A673 (cell line): Measurements from ENCODE around the gene VSIR. TPM values are rescaled to one million over a fixed set of nuclear protein-coding genes. Genes with fewer than 3 reads are reported as not detected.

ENCODE experiments used
- BruUV-seq: library from RNA; stranded (reverse); fragments of 400-500 nt; replicated peaks from 2 replicates; lab custom pipeline; 2021; lab: Mats Ljungman, UMichigan
- CTCF ChIA-PET: fragments of 300-600 bp; sonication (Branson Sonifier 250); formaldehyde crosslinking; loops from one replicate; lab custom pipeline; 2022; ENCODE audit warnings: antibody characterized with exemption; lab: Charles Lee
- POLR2A ChIA-PET: fragments of 300-600 bp; sonication (Branson Sonifier 250); formaldehyde crosslinking; loops from one replicate; lab custom pipeline; 2022; ENCODE audit warnings: antibody characterized with exemption; ENCODE audit not compliant: low non-redundant PET; lab: Charles Lee
- DNase-seq: peaks from one replicate; pipeline ENCODE4 v3.0.0-alpha.2; 2015; ENCODE audit warnings: low spot score
- H3K27ac ChIP-seq: fragments of 200-600 bp; sonication (generic); 2 replicates; pipeline ENCODE4 v1.5.1; 2016; ENCODE audit warnings: mixed run types, low read depth, mild to moderate bottlenecking, mixed read lengths, antibody characterized with exemption, low read length; ENCODE audit not compliant: poor library complexity, severe bottlenecking
- H3K27me3 ChIP-seq: fragments of 200-600 bp; sonication (generic); replicated peaks from 2 replicates; pipeline ENCODE4 v1.6.1; 2017; ENCODE audit warnings: mixed run types, low read depth, mild to moderate bottlenecking, mixed read lengths, antibody characterized with exemption, low read length; ENCODE audit not compliant: insufficient read depth, poor library complexity
- H3K36me3 ChIP-seq: fragments of 200-600 bp; sonication (generic); 2 replicates; pipeline ENCODE4 v1.6.1; 2016; ENCODE audit warnings: mixed run types, mild to moderate bottlenecking, mixed read lengths, antibody characterized with exemption, low read length; ENCODE audit not compliant: insufficient read depth, poor library complexity, severe bottlenecking
- H3K4me1 ChIP-seq: fragments of 200-600 bp; sonication (generic); 2 replicates; pipeline ENCODE4 v1.6.1; 2017; ENCODE audit warnings: mixed run types, mild to moderate bottlenecking, mixed read lengths, antibody characterized with exemption, low read length; ENCODE audit not compliant: insufficient read depth, poor library complexity, severe bottlenecking
- H3K4me3 ChIP-seq: fragments of 200-600 bp; sonication (generic); 2 replicates; pipeline ENCODE4 v1.5.1; 2016; ENCODE audit warnings: low read depth, mixed run types, mild to moderate bottlenecking, mixed read lengths, low read length; ENCODE audit not compliant: poor library complexity, severe bottlenecking
- H3K9me3 ChIP-seq: fragments of 200-600 bp; sonication (generic); 2 replicates; pipeline ENCODE4 v1.6.1; 2016; ENCODE audit warnings: mixed run types, low read depth, mild to moderate bottlenecking, mixed read lengths, antibody characterized with exemption, low read length; ENCODE audit not compliant: poor library complexity, severe bottlenecking
- CTCF ChIP-seq: fragments of 300-800, 200-600 bp; sonication (generic); conservative IDR thresholded peaks from 2 replicates; pipeline ENCODE4 v1.5.1; 2017; ENCODE audit warnings: low read depth, mild to moderate bottlenecking, antibody characterized with exemption, low read length, moderate library complexity, mixed read lengths
- EZH2 ChIP-seq: fragments of 200-600 bp; sonication (generic); IDR thresholded peaks from 2 replicates; pipeline ENCODE4 v1.6.1; 2017; ENCODE audit warnings: borderline replicate concordance, low read depth, mild to moderate bottlenecking, mixed read lengths, antibody characterized with exemption, low read length; ENCODE audit not compliant: poor library complexity, severe bottlenecking
- intact Hi-C: fragments of 100-400 bp; cut with micrococcal nuclease; formaldehyde crosslinking; loops from one replicate; pipeline ENCODE4 v1.10.0; 2022; ENCODE audit not compliant: unreplicated experiment
- total RNA-seq: library from RNA; stranded (reverse); gene quantifications from 2 replicates; pipeline ENCODE4 v1.2.3, GENCODE V29; 2021

The VSIR gene
- total RNA-seq, 1 experiment from 2014 or later: not detected

DNA sequence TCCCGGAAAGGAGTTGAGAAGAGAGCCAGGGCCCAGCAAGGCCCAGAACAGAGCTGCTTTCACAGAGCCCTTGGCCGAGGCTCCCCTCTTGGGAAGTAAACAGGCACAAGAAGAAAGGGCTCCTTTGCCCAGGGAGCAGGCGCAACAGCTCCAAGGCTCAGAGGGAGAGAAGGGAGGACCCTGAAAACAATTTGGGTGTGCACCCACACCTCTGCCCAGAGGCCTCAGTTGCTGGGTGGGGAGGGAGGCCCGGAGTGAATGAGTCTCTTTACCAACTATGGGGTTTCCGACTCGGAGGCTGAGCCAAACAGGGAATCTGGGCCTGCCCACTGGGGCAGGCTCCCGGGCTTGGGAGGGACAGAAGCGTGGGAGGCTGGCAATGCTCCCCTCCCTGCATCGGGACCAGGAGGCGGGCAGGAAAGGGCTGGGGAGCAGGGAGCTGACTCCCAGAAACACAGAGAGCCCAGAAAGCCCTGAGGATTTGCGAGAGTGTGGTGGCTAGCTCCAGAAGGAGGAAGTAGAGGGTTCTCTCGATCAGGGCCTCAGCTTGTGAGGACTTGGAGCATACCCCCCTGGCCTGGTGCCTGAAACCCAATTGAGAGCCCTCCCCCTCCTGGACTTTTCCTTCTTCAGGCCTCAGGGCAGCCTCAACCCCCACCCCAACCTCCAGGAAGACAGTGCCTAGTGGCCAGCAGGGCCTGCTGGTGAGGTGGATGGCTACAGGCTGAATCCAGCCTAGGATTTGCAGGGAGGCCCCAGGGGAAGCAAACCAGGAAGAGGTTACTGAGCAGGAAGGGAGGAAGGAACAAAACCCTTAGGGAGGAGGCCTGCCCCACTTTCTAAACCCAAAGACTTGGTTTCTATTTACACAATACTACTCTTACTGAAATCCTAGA is 59.9 kb downstream of the VSIR start:
- no peak for DNase-seq
- Histone ChIP-seq H3K4me1 (peaks cover 8% of the 10 kb centered on the region), H3K27ac (peak overlapping the region; percentile 50), H3K36me3 (no peaks in the 10 kb centered on the region), H3K4me3 (no peak overlapping the region), H3K27me3 (no peaks in the 10 kb centered on the region), H3K9me3 (no peaks in the 10 kb centered on the region)
- POLR2A ChIA-PET: interaction anchor here (0.7 kb wide), 1 partner anchor 406 kb away, joined by 3 read pairs; no protein-coding TSS in a partner anchor
- CTCF ChIA-PET: no interaction called here
- TF ChIP-seq EZH2 (no peak), CTCF (no peak)
- intact Hi-C loops: no loop called here
- BruUV-seq: no TSS peak

DNA sequence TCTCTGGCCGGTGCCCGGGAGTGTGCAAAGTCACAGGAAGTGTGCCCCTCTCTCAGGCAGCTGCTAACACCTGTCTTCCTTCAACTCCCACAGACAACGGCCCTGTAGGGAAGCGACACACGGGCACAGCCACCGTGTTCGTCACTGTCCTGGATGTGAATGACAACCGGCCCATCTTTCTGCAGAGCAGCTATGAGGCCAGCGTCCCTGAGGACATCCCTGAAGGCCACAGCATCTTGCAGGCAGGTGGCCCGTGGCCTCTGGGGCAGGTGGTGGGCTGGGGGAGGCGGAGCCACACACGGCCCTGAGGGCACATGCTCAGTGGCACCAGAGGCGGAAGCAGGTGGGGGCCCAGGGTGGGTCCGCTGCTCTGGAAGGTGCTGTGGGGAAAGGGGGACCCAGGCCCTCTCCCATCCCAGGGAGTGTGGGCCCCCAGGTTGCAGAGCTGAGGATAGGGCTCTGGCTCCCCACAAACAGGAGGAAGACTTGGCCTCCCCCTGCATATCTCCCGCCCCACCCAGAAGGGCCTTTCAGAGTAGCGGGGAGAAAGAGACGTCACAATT is 60.7 kb downstream of the VSIR start:
- DNase-seq: no peak
- no peak overlapping the region for H3K27ac ChIP-seq
- CTCF ChIA-PET: no interaction called here
- no peaks in the 10 kb centered on the region for H3K27me3 ChIP-seq
- H3K9me3 ChIP-seq: no peaks in the 10 kb centered on the region
- peaks cover 8% of the 10 kb centered on the region for H3K4me1 ChIP-seq
- no peaks in the 10 kb centered on the region for H3K36me3 ChIP-seq
- H3K4me3 ChIP-seq: no peak overlapping the region
- no peak for TF ChIP-seq EZH2
- TF ChIP-seq CTCF: no peak
- intact Hi-C loops: no loop called here
- BruUV-seq: no TSS peak
- POLR2A ChIA-PET: no interaction called here

- ChIA-PET POLR2A (no interaction called here), CTCF (interaction anchor here (1.3 kb wide), 1 partner anchor 15 kb away, joined by 4 read pairs; no protein-coding TSS in a partner anchor)
- Histone ChIP-seq H3K4me1 (peaks cover 8% of the 10 kb centered on the region), H3K27ac (no peak overlapping the region), H3K27me3 (no peaks in the 10 kb centered on the region), H3K36me3 (no peaks in the 10 kb centered on the region), H3K9me3 (no peaks in the 10 kb centered on the region), H3K4me3 (no peak overlapping the region)
- intact Hi-C loops: no loop called here
- no peak for DNase-seq
- BruUV-seq: no TSS peak
- no peak for TF ChIP-seq CTCF
- no peak for TF ChIP-seq EZH2
Observed at GRCh38 chr10:71712170-71712569, 61.1 kb downstream of the VSIR start.
